CD1c-positive myeloid dendritic cell (primary cell): Measurements from ENCODE around the gene TRAPPC3.
A peak's percentile ranks its signal among the peaks of the same experiment; 100 is the strongest.
"Not testable (repeated sequence)": the region's sequence is repeated elsewhere in the genome, so short reads cannot be mapped to it uniquely, and the experiment has no call there.

ENCODE experiments used
- DNase-seq: peaks from one replicate; pipeline ENCODE4 v3.0.0-alpha.2; 2016; ENCODE audit errors: extremely low spot score

TRAPPC3 gene

GRCh38 chr1:36149237-36149972, at the start of gene TRAPPC3:
TRAPPC3 (minus strand) TSS chr1:36149486; CDS start chr1:36149378, 108 bp downstream.
- DNase-seq: peak; percentile 99

- no peak for DNase-seq
Measured at GRCh38 chr1:36198641-36199040, 49.4 kb upstream of the TRAPPC3 start.

- not testable (repeated sequence) for DNase-seq
Measured at GRCh38 chr1:36196805-36197204, 47.5 kb upstream of the TRAPPC3 start.

- peak; percentile 91 for DNase-seq
Measured at GRCh38 chr1:36187800-36188593, 38.7 kb upstream of the TRAPPC3 start.

- no peak for DNase-seq
Measured at GRCh38 chr1:36183309-36183856, 34.1 kb upstream of the TRAPPC3 start.

GRCh38 chr1:36182734-36183133, 33.4 kb upstream of the TRAPPC3 start:
- no peak for DNase-seq

- DNase-seq: no peak
Measured at GRCh38 chr1:36179220-36179600, 29.9 kb upstream of the TRAPPC3 start.

- DNase-seq: no peak
Measured at GRCh38 chr1:36178471-36179219, 29.4 kb upstream of the TRAPPC3 start.

GRCh38 chr1:36177589-36178431, 28.5 kb upstream of the TRAPPC3 start:
- no peak for DNase-seq

- no peak for DNase-seq
Measured at GRCh38 chr1:36176106-36176949, 27.0 kb upstream of the TRAPPC3 start.

GRCh38 chr1:36175137-36176095, 26.1 kb upstream of the TRAPPC3 start:
- DNase-seq: peak; percentile 24

- DNase-seq: no peak
Measured at GRCh38 chr1:36174713-36175112, 25.4 kb upstream of the TRAPPC3 start.

- no peak for DNase-seq
Measured at GRCh38 chr1:36172983-36173382, 23.7 kb upstream of the TRAPPC3 start.

GRCh38 chr1:36172017-36172747, 22.9 kb upstream of the TRAPPC3 start:
- no peak for DNase-seq

- no peak for DNase-seq
Measured at GRCh38 chr1:36170643-36171412, 21.5 kb upstream of the TRAPPC3 start.

GRCh38 chr1:36168514-36168913, 19.2 kb upstream of the TRAPPC3 start:
- no peak for DNase-seq
